SHP77 treated with DMSO at 0.1 percent for 48 hours (cell line): ENCODE data around the gene CRB1.
"Not testable (repeated sequence)": the region's sequence is repeated elsewhere in the genome, so short reads cannot be mapped to it uniquely, and the experiment has no call there.

Experiments
- DNase-seq: peaks from one replicate; lab custom pipeline; 2025; lab: John Stamatoyannopoulos, UW

CRB1 gene

DNA sequence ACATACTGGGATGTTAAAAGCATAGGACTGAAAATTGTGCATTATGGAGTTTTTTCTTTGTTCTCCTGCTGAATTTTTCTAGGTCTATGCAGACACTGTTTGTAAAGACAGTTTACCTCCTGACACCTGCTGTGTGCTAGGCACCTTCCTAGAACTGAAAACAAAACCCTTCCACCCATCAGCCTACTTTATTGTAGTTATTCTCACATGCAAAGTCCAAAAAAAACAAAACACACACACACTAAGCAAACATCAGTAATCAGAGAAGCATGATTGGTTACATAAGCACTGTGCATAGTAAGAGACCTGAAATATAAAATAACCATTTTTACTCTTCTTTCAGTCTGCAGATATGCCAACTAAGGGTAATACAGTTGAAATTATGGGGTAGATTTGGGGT, 195.1 kb downstream of the CRB1 start:
- no peak for DNase-seq

DNA sequence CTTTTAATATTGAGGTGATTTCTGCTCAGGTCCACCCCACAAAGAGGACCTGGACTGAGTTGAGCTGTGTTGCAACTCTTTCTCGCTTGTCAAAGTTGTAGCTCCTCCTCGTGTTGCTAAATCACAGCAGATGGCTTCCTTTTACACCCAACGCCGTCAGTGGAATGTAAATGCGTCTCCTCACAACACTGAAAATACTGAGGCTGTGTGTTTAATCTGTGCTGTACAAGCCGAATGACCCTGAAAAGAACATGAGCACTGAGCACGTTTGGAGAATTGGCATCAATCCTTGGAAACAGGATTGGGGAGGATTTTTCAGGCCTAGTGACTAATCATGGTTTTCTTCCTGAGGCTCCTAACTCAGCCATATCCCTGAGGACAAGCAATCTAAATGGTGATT, 196.0 kb downstream of the CRB1 start:
- no peak for DNase-seq

- no peak for DNase-seq
Measured at GRCh38 chr1:197465528-197466327, 197.7 kb downstream of the CRB1 start.

- no peak for DNase-seq
Measured at GRCh38 chr1:197466813-197467212, 198.8 kb downstream of the CRB1 start.

- DNase-seq = no peak
Measured at GRCh38 chr1:197467881-197468280, 199.8 kb downstream of the CRB1 start.

- no peak for DNase-seq
Measured at GRCh38 chr1:197468543-197469175, 200.6 kb downstream of the CRB1 start.

DNA sequence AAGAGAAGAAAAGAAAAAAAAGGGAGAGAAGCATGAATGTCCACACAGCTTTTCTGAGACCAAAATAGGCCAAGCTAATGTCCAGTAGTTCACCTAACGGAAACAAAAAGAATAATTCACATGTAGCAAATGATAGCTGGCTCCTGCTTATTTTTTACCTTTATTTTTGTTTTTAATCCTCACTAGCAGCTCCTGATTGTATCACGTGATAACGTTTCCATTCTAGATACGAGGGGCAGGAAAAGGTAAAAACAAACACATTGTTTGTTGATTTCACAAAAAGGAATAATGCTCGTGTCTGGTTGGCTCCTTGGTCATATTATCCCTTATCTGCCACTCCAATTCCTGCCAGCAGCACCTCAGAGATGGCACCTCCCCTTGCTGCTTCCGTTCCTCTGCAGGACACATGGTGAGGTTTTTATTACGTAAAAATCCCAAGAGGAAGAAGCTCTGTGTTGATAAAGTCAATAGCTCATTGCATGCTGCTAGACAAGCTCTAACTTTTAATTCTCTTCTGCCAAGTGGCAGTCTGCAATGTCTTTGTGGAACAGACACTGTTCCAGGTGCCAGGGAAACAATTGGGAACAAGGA, 201.7 kb downstream of the CRB1 start:
- no peak for DNase-seq

- DNase-seq = no peak
Measured at GRCh38 chr1:197470330-197470729, 202.3 kb downstream of the CRB1 start.

DNA sequence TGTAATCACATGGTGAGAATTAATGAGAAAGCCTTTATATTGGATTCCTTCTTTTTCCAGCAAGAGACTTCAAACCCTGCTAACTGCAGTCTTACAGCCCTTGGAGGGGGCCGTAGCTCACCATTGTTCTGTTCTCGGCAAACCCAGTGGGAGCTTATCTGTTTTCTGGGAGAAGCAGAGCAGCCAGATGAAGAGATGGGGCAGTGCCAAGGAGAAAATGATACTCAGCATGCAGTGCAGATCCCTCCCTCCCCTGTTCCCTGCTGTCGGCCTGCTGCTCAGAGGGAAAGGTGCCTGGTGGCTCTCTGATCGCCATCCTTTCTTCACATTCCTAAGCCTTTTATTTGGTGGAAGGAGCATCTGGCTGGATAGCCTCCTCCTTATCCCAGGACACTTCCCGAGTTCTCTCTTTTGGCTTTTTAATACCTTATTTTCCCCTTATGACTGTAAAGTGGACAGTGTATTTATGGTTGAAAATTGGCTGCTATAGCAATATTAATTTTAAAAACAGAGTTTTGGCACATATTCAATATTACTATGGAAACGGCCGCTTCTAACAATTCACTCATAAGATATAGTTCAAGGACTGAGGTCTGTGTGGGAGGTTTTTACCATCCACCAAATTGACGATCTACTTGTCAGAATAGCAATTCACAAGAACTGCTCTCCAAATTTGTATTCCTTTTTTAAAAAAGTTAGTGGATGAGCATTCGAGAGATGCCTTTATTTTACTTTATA, 203.4 kb downstream of the CRB1 start:
- no peak for DNase-seq

- no peak for DNase-seq
Measured at GRCh38 chr1:197472141-197472540, 204.1 kb downstream of the CRB1 start.

DNA sequence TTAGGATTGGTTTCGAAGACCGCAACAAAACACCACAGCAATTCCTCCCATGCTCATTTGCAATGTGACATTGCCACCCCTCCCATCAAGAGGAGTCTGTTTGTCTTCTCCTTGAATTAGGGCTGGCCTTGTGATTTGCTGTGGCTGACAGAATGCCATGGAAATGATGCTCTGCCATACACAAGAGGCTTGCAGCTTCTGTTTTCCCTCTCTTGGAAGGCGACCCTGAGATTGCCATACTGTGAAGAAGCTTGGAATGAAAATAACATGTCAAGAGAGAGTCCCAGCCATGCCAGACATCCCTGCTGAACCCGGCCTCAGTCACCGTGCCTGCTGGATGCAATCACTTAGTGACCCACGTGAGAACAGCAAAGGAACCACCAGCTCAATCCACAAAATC, 212.4 kb downstream of the CRB1 start:
- no peak for DNase-seq

DNA sequence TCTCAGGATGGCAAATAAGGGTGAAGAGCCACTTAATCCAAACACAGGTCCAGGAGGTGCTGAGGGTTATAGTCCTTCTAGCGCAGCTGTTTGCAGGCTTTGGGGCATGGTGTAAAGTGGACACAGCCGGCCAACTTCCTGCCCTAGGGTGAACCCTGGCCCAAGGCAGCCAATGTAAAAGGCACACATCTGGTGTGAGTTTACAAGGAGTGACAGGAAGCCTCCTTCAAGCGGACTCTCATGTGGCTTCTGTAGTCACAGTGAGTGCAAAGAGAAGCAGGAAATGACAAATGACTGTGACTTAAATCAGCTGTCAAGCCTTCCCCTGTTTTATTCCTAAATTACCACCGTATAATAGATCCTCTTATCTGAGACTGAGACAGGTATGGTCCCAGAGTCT, 213.0 kb downstream of the CRB1 start:
- DNase-seq = peak; percentile 24

GRCh38 chr1:197485790-197486189, 217.7 kb downstream of the CRB1 start:
- no peak for DNase-seq

- peak; percentile 56 for DNase-seq
Measured at GRCh38 chr1:197486946-197487345, 218.9 kb downstream of the CRB1 start.

DNA sequence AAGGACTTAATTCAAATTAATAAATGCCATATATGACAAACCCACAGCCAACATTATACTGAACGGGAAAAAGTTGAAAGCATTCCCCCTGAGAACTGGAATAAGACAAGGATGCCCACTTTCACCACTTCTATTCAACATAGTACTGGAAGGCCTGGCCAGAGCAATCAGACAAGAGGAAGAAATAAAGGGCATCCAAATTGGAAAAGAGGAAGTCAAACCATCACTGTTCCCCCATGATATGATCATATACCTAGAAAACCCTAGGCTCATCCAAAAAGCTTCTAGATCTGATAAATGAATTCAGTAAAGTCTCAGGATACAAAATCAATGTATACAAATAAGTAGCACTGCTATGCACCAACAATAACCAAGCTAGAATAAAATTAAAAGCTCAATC, 223.5 kb downstream of the CRB1 start:
- not testable (repeated sequence) for DNase-seq

- no peak for DNase-seq
Measured at GRCh38 chr1:197496722-197497121, 228.7 kb downstream of the CRB1 start.

GRCh38 chr1:197510691-197511378, 242.8 kb downstream of the CRB1 start:
- DNase-seq = no peak

DNA sequence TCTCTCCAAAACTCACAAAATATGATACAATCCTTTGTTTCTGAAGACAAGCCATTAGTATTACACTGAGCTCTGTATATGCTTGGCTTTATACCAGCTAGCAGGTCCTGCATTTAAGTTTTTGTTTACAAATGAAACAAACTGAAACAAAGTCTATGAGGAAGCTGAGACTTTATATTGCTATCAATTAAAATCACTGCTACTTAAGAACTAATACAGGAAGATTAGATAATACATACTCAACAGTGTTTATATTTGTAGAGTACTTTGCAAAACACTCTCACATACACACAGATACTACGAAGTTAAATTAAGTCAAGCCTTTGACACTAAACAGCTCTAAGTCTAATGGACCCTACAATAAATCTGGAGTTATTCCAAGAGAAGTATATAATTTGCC, 247.4 kb downstream of the CRB1 start:
- DNase-seq = no peak

GRCh38 chr1:197519741-197520334, 251.8 kb downstream of the CRB1 start:
- no peak for DNase-seq

GRCh38 chr1:197521118-197521739, 253.2 kb downstream of the CRB1 start:
- no peak for DNase-seq

GRCh38 chr1:197526736-197527371, 258.8 kb downstream of the CRB1 start:
- no peak for DNase-seq
